HepG2 (cell line): ENCODE measurements around the gene GMEB1. TPM values are rescaled to one million over a fixed set of nuclear protein-coding genes. Genes with fewer than 3 reads are reported as not detected.

ENCODE experiments used
- BCLAF1 ChIP-seq: fragments of 450-650 bp; IDR thresholded peaks from 2 replicates; pipeline ENCODE4 v1.6.1; 2017; ENCODE audit warnings: mild to moderate bottlenecking
- FOXK1 ChIP-seq: sonication (generic); formaldehyde crosslinking; IDR thresholded peaks from 2 replicates; pipeline ENCODE4 v1.4.0; 2020; ENCODE audit warnings: low read depth, missing genetic modification reagents, borderline replicate concordance
- MATR3 ChIP-seq: sonication (generic); formaldehyde crosslinking; IDR thresholded peaks from 2 replicates; pipeline ENCODE4 v1.4.0; 2020; ENCODE audit warnings: missing genetic modification reagents
- PRDM10 ChIP-seq: sonication (generic); formaldehyde crosslinking; IDR thresholded peaks from 2 replicates; pipeline ENCODE4 v1.4.0; 2020; ENCODE audit warnings: low read depth, missing genetic modification reagents
- SIN3A ChIP-seq: IDR thresholded peaks from 2 replicates; pipeline ENCODE4 v1.6.1; 2011; ENCODE audit warnings: low read depth, mild to moderate bottlenecking, control low read depth, low read length, borderline replicate concordance
- SYNCRIP ChIP-seq: fragments of 200-400 bp; formaldehyde crosslinking; IDR thresholded peaks from 2 replicates; pipeline ENCODE4 v1.6.1; 2018; ENCODE audit warnings: mild to moderate bottlenecking, low read depth, low read length; ENCODE audit not compliant: insufficient read depth
- ZBTB44 ChIP-seq: sonication (generic); formaldehyde crosslinking; IDR thresholded peaks from 2 replicates; pipeline ENCODE4 v1.4.0; 2020; ENCODE audit warnings: missing genetic modification reagents
- ZBTB7B ChIP-seq: sonication (generic); formaldehyde crosslinking; IDR thresholded peaks from 2 replicates; pipeline ENCODE4 v1.4.0; 2020; ENCODE audit warnings: missing genetic modification reagents
- ZKSCAN1 ChIP-seq: fragments of 150-350 bp; IDR thresholded peaks from 2 replicates; pipeline ENCODE4 v1.6.1; 2014; ENCODE audit warnings: low read length
- ZNF224 ChIP-seq: sonication (generic); formaldehyde crosslinking; IDR thresholded peaks from 2 replicates; pipeline ENCODE4 v1.5.0; 2020; ENCODE audit warnings: mild to moderate bottlenecking, missing genetic modification reagents
- ZNF264 ChIP-seq: sonication (generic); formaldehyde crosslinking; IDR thresholded peaks from 2 replicates; pipeline ENCODE4 v1.4.0; 2020; ENCODE audit warnings: missing genetic modification reagents
- ZNF710 ChIP-seq: sonication (generic); formaldehyde crosslinking; IDR thresholded peaks from 2 replicates; pipeline ENCODE4 v1.5.0; 2020; ENCODE audit warnings: mild to moderate bottlenecking, missing genetic modification reagents, borderline replicate concordance
- polyA plus RNA-seq, 8 experiments: library from polyadenylated mRNA; depleted of rRNA in 3 of 8; stranded (reverse) in 7 of 8; unstranded in 1 of 8; fragments of >200 nt; fragmentation: Illumina TruSeq in 4 of 8; extraction: Trizol in 4 of 8; gene quantifications; 2 replicates each; pipeline versions ENCODE4 v1.2.1 to v1.2.3, GENCODE V29; 2011 to 2016; ENCODE audit warnings: low read depth in 4 of 8, missing spikeins in 1 of 8, mixed read lengths in 1 of 8; ENCODE audit not compliant: insufficient read depth in 1 of 8
- total RNA-seq, 5 experiments: library from RNA; depleted of rRNA; stranded (reverse); fragments of >200 nt; fragmentation: Illumina TruSeq; extraction: Trizol; gene quantifications; 2 replicates each; pipeline ENCODE4 v1.2.3, GENCODE V29; 2016; ENCODE audit warnings: low read depth in 1 of 5
- TF ChIP-seq, protein P1 (sequence below): sonication (generic); formaldehyde crosslinking; IDR thresholded peaks from 2 replicates; pipeline ENCODE4 v1.4.0; 2020; ENCODE audit warnings: missing genetic modification reagents
- TF ChIP-seq, protein P2 (sequence below): sonication (generic); formaldehyde crosslinking; IDR thresholded peaks from 2 replicates; pipeline ENCODE4 v1.8.0; 2022; ENCODE audit warnings: mild to moderate bottlenecking, missing genetic modification reagents, borderline replicate concordance

GMEB1 gene
- total and polyA plus RNA-seq, 2 of the 13 experiments (the other 11 are each of a cell fraction or from before 2014, with no cell fraction given) = 3.0 to 6.0 TPM

DNA sequence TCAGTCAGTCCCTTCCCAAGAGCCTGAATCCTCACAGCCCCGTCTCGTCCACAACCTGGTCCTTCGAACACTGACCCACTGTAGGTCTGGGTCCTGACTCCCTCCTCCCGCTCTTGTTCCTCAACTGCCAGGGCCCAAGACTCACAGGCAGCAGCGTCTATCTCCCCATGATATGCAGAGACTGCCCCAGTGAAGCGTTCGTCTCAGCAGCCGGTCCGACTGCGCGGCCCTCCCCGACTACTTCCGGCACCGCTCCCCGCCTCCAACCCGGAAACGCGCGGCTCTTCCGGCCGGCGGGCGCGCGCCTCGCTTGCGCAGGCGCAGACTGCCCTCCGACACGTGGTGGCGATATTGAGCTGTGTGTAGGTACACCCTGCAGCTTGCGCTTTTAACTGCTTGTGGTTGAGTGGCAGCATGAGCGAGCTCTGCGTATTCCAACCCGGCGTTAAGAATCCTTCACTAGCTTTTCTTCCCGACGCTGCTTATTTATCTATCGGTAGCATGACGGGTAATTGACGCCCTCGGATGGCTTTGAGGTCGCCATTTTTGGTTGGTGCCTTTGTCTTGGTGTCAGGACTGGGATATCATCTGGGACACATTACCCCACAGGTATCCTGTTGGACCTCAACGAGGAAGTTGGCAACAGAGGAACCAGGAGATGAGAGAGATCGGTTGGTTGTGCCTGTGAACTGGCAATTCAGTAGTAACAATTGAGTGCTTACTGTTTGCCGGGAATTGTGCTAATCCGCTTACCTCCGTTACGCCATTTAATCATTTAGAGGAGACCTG is 25.5 kb upstream of the GMEB1 start, which contains the start of gene TAF12 (continued):
- TF ChIP-seq PRDM10 (CRISPR knock-in tag) = 0 out of 2 replicates have a peak, but pooled peaks have one; percentile 25
- TF ChIP-seq, protein P1, sequence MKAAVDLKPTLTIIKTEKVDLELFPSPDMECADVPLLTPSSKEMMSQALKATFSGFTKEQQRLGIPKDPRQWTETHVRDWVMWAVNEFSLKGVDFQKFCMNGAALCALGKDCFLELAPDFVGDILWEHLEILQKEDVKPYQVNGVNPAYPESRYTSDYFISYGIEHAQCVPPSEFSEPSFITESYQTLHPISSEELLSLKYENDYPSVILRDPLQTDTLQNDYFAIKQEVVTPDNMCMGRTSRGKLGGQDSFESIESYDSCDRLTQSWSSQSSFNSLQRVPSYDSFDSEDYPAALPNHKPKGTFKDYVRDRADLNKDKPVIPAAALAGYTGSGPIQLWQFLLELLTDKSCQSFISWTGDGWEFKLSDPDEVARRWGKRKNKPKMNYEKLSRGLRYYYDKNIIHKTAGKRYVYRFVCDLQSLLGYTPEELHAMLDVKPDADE (CRISPR knock-in tag) = no peak
- TF ChIP-seq ZBTB44 = peak; percentile 42
- TF ChIP-seq SIN3A = peak; percentile 94
- no peak for TF ChIP-seq BCLAF1
- TF ChIP-seq, protein P2, sequence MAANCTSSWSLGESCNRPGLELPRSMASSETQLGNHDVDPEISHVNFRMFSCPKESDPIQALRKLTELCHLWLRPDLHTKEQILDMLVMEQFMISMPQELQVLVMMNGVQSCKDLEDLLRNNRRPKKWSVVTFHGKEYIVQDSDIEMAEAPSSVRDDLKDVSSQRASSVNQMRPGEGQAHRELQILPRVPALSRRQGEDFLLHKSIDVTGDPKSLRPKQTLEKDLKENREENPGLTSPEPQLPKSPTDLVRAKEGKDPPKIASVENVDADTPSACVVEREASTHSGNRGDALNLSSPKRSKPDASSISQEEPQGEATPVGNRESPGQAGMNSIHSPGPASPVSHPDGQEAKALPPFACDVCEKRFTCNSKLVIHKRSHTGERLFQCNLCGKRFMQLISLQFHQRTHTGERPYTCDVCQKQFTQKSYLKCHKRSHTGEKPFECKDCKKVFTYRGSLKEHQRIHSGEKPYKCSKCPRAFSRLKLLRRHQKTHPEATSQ = no peak; the same call in 1 of the 2 replicates
- TF ChIP-seq SYNCRIP = no peak
- TF ChIP-seq MATR3 (CRISPR knock-in tag) = no peak
- TF ChIP-seq FOXK1 = peak; percentile 84; the same call in 1 of the 2 replicates
- no peak for TF ChIP-seq ZNF710 (CRISPR knock-in tag)
- TF ChIP-seq ZNF224 (CRISPR knock-in tag) = peak; percentile 95
- no peak for TF ChIP-seq ZKSCAN1
- TF ChIP-seq ZNF264 = peak; percentile 29; the same call in 1 of the 2 replicates
- peak; percentile 77; the same call in 1 of the 2 replicates for TF ChIP-seq ZBTB7B
